Small intestine (tissue), 7 donors: Measurements from ENCODE around the gene IL22RA1. TPM values are rescaled to one million over a fixed set of nuclear protein-coding genes. Genes with fewer than 3 reads are reported as not detected.

Source experiments
- DNase-seq, 2 donors: peaks; one replicate each; pipeline versions ENCODE4 v3.0.0 to v3.0.0-alpha.2; 2013
- FAIRE-seq: peaks from 2 replicates; lab custom pipeline; 2012; peaks lifted over from hg19 to GRCh38; lab: Jason Lieb, UNC
- H3K27ac ChIP-seq, 3 donors: one replicate each; pipeline ENCODE4 v1.5.1; 2013; ENCODE audit warnings: low read length in 2 of 3, mild to moderate bottlenecking in 2 of 3, control low read depth in 1 of 3, inconsistent platforms in 1 of 3, low read depth in 1 of 3, moderate library complexity in 1 of 3
- H3K27me3 ChIP-seq, 3 donors: one replicate each; pipeline ENCODE4 v1.6.1; 2013; ENCODE audit warnings: low read length in 3 of 3, inconsistent platforms in 1 of 3; ENCODE audit not compliant: control insufficient read depth in 3 of 3, insufficient read depth in 3 of 3
- H3K36me3 ChIP-seq, 3 donors: one replicate each; pipeline ENCODE4 v1.6.1; 2013; ENCODE audit warnings: low read length in 3 of 3, inconsistent platforms in 1 of 3, low read depth in 1 of 3, mild to moderate bottlenecking in 1 of 3, moderate library complexity in 1 of 3; ENCODE audit not compliant: control insufficient read depth in 3 of 3, insufficient read depth in 2 of 3
- H3K4me1 ChIP-seq, 3 donors: one replicate each; pipeline ENCODE4 v1.6.1; 2013; ENCODE audit warnings: low read length in 2 of 3, inconsistent platforms in 1 of 3, low read depth in 1 of 3, mild to moderate bottlenecking in 1 of 3, moderate library complexity in 1 of 3; ENCODE audit not compliant: control insufficient read depth in 3 of 3, insufficient read depth in 2 of 3
- H3K4me3 ChIP-seq, 3 donors: one replicate each; pipeline ENCODE4 v1.5.1; 2013; ENCODE audit warnings: low read length in 3 of 3, control low read depth in 1 of 3, inconsistent platforms in 1 of 3, low read depth in 1 of 3, mild to moderate bottlenecking in 1 of 3, moderate library complexity in 1 of 3
- H3K9me3 ChIP-seq, 2 donors: one replicate each; pipeline ENCODE4 v1.6.1; 2013; ENCODE audit warnings: low read depth in 1 of 2, low read length in 1 of 2; ENCODE audit not compliant: control insufficient read depth in 2 of 2, insufficient read depth in 1 of 2
- WGBS, 3 donors: extraction: QIAGEN DNeasy Blood & Tissue Kit; methylation state at CpG; one replicate each; pipeline ENCODE4 v1.1.7; 2013; 5-methylcytosine and 5-hydroxymethylcytosine counted together
- polyA plus RNA-seq, 4 donors: library from polyadenylated mRNA; stranded (reverse) in 3 of 4; unstranded in 1 of 4; fragments of 200-250 nt in 3 of 4; fragments of 120-200 nt in 1 of 4; gene quantifications; one replicate each; pipeline versions ENCODE4 v1.2.1 to v1.2.3, GENCODE V29; 2013
- donor health status: healthy with polysubstance abuse.
- donor health status: control.
- donor health status: control.
- donor health status: Bipolar disorder and iron deficiency.
- donor health status: healthy.

IL22RA1 gene
- polyA plus RNA-seq, 4 donors, result 16.3 to 131 (median 25.2) TPM

DNA sequence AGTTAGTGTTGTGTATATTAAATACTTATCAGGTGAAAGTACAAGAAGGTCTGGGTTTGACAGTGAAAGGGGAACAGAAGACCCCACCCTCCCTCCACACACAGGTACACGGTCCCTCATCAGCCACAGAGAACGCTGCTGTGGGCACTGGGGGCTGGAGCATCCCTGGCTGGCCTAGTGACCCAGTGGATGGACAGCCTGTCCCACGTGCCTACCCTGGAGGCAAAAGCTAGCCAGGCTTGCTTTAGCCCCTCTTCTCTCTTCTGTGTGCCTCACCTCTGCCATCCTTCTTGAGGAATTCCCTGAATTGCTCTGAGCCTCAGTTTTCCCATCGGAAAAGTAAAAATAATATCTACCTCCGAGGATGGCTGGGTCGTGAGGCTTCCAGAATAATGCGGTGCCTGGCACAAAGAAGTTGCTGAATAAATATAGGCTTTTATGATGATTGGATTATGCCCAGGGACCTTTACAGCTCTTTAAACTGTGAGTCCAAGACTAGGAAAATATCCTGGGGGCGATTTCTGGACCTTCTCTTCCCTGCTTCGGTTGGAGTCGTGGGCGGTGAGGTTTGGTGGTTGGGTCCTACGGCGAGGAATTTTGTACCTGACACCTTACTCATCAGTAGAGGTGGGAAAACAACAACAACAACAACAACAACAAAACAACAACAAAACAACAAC is 43.2 kb upstream of the IL22RA1 start:
- no peak for FAIRE-seq
- H3K9me3 ChIP-seq, result no peaks in the 10 kb centered on the region
- peak overlapping the region in 2 of 3 donors; percentile 63 to 80 for H3K4me3 ChIP-seq
- peaks cover 0 to 21% (median 3%) of the 10 kb centered on the region in 3 donors for H3K4me1 ChIP-seq
- peak; percentile 51 to 54 for DNase-seq
- H3K36me3 ChIP-seq, result peaks cover 0 to 9% (median 0%) of the 10 kb centered on the region in 3 donors
- 20 to 57% (median 37%) methylated on average over 13 of the region's 13 CpGs for WGBS, 3 donors
- peaks cover 0 to 6% (median 2%) of the 10 kb centered on the region in 3 donors for H3K27me3 ChIP-seq
- H3K27ac ChIP-seq, result peak overlapping the region; percentile 67 to 99 (median 96)

- Histone ChIP-seq H3K9me3 (no peaks in the 10 kb centered on the region), H3K4me1 (peaks cover 0 to 16% (median 3%) of the 10 kb centered on the region in 3 donors), H3K27ac (peak overlapping the region; percentile 36 to 99 (median 96)), H3K36me3 (peaks cover 0 to 20% (median 0%) of the 10 kb centered on the region in 3 donors), H3K4me3 (peak overlapping the region in 1 of 3 donors; percentile 80), H3K27me3 (peaks cover 0 to 6% (median 2%) of the 10 kb centered on the region in 3 donors)
- FAIRE-seq, result no peak
- DNase-seq, result peak; percentile 49 to 62
- 38 to 60% (median 51%) methylated on average over 4 of the region's 4 CpGs for WGBS, 3 donors
These were observed 42.1 kb upstream of the IL22RA1 start for GRCh38 chr1:24185076-24185475.

- no peak for DNase-seq
- 58 to 73% (median 65%) methylated on average over 6 of the region's 6 CpGs for WGBS, 3 donors
These were observed 39.1 kb upstream of the IL22RA1 start for GRCh38 chr1:24182061-24182460.

DNA sequence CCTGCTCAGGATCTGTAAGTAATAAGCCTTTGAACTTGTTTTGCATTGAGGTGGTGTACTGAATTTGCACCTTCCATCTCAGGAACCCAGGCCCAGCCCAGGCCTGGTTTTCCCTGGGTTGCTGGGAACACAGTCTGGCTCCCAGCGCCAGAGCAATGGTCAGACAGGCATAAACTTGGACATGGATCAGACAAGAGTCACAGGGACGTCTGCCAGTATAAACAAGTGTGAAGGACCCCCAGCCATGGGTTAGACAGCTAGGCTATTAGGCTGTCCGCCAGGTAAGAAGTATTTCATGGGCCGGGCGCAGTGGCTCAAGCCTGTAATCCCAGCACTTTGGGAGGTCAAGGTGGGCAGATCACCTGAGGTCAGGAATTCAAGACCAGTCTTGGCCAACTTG is 38.7 kb upstream of the IL22RA1 start:
- Histone ChIP-seq H3K36me3 (peaks cover 0 to 37% (median 0%) of the 10 kb centered on the region in 3 donors), H3K27ac (no peak overlapping the region), H3K9me3 (no peaks in the 10 kb centered on the region), H3K4me1 (peaks cover 0 to 16% (median 3%) of the 10 kb centered on the region in 3 donors), H3K27me3 (no peaks in the 10 kb centered on the region), H3K4me3 (no peak overlapping the region)
- FAIRE-seq (no peak), DNase-seq (no peak)
- 74 to 85% (median 77%) methylated on average over 5 of the region's 5 CpGs for WGBS, 3 donors

More at GRCh38 chr1:24182061-24182460, 39.1 kb upstream of the IL22RA1 start:
- H3K4me1 ChIP-seq, result peaks cover 0 to 16% (median 3%) of the 10 kb centered on the region in 3 donors
- no peaks in the 10 kb centered on the region for H3K9me3 ChIP-seq
- no peaks in the 10 kb centered on the region for H3K27me3 ChIP-seq
- no peak overlapping the region for H3K4me3 ChIP-seq
- no peak for FAIRE-seq
- H3K27ac ChIP-seq, result no peak overlapping the region
- peaks cover 0 to 36% (median 0%) of the 10 kb centered on the region in 3 donors for H3K36me3 ChIP-seq

GRCh38 chr1:24180676-24181075 is 37.7 kb upstream of the IL22RA1 start:
- DNase-seq (no peak), FAIRE-seq (no peak)
- peaks cover 0 to 37% (median 0%) of the 10 kb centered on the region in 3 donors for H3K36me3 ChIP-seq
- no peaks in the 10 kb centered on the region for H3K27me3 ChIP-seq
- H3K4me1 ChIP-seq, result peaks cover 0 to 16% (median 3%) of the 10 kb centered on the region in 3 donors
- H3K9me3 ChIP-seq, result no peaks in the 10 kb centered on the region
- H3K27ac ChIP-seq, result no peak overlapping the region
- 91 to 93% (median 92%) methylated on average over 6 of the region's 6 CpGs for WGBS, 3 donors
- H3K4me3 ChIP-seq, result no peak overlapping the region

- Histone ChIP-seq H3K4me3 (no peak overlapping the region), H3K27me3 (no peaks in the 10 kb centered on the region), H3K27ac (no peak overlapping the region), H3K9me3 (no peaks in the 10 kb centered on the region), H3K36me3 (peaks cover 0 to 37% (median 0%) of the 10 kb centered on the region in 3 donors), H3K4me1 (peaks cover 0 to 12% (median 5%) of the 10 kb centered on the region in 3 donors)
- DNase-seq, result peak in 1 of 2 donors; percentile 61
- 70 to 74% (median 73%) methylated on average over 10 of the region's 10 CpGs for WGBS, 3 donors
- no peak for FAIRE-seq
These were observed 36.4 kb upstream of the IL22RA1 start for GRCh38 chr1:24179251-24179840.

DNA sequence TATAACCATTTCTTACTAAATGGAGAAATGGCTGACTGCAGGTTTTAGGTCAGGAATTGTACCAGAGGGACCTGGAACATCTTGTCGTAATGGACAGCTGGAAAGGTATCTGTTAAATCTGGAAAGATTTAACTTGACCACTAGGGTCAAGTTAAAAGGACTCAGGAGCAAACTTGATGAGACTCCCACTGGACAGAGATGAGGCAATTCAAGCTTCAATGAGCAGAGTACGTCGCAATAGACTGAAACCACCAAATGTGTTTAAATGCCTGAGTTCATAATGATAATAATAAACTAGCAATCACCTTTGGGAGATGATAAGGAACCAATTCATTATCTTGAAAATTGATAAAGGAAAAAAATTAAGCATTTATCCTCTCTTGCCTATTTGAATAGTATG is 35.5 kb upstream of the IL22RA1 start:
- no peaks in the 10 kb centered on the region for H3K27me3 ChIP-seq
- 72 to 86% (median 80%) methylated on average over 3 of the region's 3 CpGs for WGBS, 3 donors
- no peak overlapping the region for H3K4me3 ChIP-seq
- no peak overlapping the region for H3K27ac ChIP-seq
- FAIRE-seq, result no peak
- peaks cover 0 to 8% (median 6%) of the 10 kb centered on the region in 3 donors for H3K4me1 ChIP-seq
- H3K36me3 ChIP-seq, result peaks cover 0 to 40% (median 0%) of the 10 kb centered on the region in 3 donors
- peaks cover 0 to 3% of the 10 kb centered on the region in 2 donors for H3K9me3 ChIP-seq
- no peak for DNase-seq

DNA sequence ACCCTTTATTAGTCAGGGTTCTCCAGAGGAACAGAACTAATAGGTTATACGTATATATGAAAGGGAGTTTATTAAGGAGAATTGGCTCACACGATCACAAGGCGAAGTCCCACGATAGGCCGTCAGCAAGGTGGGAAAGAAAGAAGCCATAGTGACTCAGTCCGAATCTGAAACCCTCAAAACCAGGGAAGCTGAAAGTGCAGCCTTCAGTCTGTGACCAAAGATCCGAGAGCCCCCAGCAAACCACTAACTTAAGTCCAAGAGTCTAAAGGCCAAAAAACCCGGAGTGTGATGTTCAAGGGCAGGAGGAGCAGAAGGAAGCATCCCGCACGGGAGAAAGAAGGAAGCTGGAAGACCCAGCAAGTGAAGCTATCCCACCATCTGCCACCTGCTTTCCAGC is 34.2 kb upstream of the IL22RA1 start:
- H3K27ac ChIP-seq, result no peak overlapping the region
- peaks cover 0 to 3% of the 10 kb centered on the region in 2 donors for H3K9me3 ChIP-seq
- H3K27me3 ChIP-seq, result no peaks in the 10 kb centered on the region
- 85 to 93% (median 90%) methylated on average over 10 of the region's 10 CpGs for WGBS, 3 donors
- FAIRE-seq, result no peak
- no peak for DNase-seq
- H3K4me3 ChIP-seq, result no peak overlapping the region
- peaks cover 0 to 43% (median 0%) of the 10 kb centered on the region in 3 donors for H3K36me3 ChIP-seq
- peaks cover 0 to 8% (median 4%) of the 10 kb centered on the region in 3 donors for H3K4me1 ChIP-seq
